Measurements from ENCODE around the gene FABP6. TPM values are rescaled to one million over a fixed set of nuclear protein-coding genes. Genes with fewer than 3 reads are reported as not detected.

Gene FABP6
- polyA plus RNA-seq, 2 of the 4 experiments (the other 2 are of a cell fraction): 0.75 to 0.93 TPM

DNA sequence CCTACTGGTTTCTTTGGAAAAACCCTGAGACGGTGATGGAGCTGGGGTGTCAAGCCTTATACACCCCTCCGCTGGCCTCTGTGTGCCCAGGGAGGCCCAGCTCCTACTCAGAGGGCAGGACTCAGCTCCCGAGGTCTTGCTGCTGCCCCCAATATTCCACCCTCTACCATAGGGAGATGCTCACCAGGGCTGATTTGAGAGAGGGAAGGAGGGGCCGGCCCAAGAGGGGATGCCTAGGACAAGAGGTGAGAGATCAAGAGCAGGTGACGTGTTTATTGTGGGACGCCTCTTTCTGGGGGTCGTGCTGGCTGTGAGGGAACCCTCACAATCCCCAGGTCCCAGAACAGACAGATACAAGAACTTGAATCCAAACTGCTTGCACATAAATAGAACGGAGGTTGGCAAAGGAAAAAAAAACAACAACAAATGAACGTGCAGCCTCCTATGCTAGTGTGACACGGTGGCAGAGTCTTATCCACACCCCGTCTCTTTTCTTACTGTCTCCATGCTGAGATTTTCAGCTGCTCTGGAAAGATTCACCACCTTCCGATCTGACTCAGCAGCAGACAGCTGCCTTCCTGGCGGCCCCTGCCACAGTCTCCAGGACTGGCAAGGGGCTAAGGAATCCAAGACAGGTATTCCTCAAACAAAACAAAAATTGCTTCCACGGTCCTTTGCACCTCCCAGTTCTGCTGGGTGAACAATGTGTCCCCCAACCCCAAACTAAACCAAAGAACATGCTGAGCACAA, 22.3 kb downstream of the FABP6 start:
- ATAC-seq (no peak), FAIRE-seq (no peak)
- WGBS (ENCODE audit: missing lambda C conversion rate): 87% methylated on average over 14 of the region's 14 CpGs

DNA sequence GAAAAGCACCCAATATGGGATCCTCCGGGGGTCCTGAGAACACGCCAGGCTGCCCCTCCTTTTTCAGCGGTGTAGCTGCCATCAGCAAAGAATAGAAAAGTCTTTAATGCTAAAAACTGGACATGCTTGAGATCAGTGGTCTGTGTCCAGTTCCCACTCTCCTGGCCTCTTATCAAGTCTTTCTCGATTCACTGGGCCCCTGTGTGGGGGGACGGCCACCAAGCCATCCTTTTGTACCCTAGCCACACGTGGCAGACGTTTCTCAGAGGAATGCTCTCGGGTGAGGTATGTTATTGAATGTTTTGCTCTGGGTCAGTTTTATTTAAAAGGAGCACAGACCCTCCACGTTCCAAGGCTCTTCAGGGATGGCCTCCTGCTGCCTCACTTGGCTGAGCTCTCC, 23.6 kb downstream of the FABP6 start:
- 93% methylated on average over 9 of the region's 9 CpGs for WGBS (ENCODE audit: missing lambda C conversion rate)
- no peak for FAIRE-seq
- no peak for ATAC-seq

More for the DNA sequence above, 22.3 kb downstream of the FABP6 start:
- no peak overlapping the region for H3K4me2 ChIP-seq
- H3K27ac ChIP-seq: no peak overlapping the region
- CTCF ChIA-PET: interaction anchor here (1.1 to 2.7 kb wide), 2 partner anchors 9 to 94 kb away, joined by 3 to 14 read pairs; no protein-coding TSS in a partner anchor
- TF ChIP-seq, protein P1, sequence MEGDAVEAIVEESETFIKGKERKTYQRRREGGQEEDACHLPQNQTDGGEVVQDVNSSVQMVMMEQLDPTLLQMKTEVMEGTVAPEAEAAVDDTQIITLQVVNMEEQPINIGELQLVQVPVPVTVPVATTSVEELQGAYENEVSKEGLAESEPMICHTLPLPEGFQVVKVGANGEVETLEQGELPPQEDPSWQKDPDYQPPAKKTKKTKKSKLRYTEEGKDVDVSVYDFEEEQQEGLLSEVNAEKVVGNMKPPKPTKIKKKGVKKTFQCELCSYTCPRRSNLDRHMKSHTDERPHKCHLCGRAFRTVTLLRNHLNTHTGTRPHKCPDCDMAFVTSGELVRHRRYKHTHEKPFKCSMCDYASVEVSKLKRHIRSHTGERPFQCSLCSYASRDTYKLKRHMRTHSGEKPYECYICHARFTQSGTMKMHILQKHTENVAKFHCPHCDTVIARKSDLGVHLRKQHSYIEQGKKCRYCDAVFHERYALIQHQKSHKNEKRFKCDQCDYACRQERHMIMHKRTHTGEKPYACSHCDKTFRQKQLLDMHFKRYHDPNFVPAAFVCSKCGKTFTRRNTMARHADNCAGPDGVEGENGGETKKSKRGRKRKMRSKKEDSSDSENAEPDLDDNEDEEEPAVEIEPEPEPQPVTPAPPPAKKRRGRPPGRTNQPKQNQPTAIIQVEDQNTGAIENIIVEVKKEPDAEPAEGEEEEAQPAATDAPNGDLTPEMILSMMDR (IDR thresholded peaks at IDR 0.05): no peak
- TF ChIP-seq HDAC2 (IDR thresholded peaks at IDR 0.05) (no peak), KDM1A (IDR thresholded peaks at IDR 0.05; ENCODE audit: low read depth) (no peak), SMC3 (IDR thresholded peaks at IDR 0.05) (no peak), HEYL (CRISPR knock-in tag; IDR thresholded peaks at IDR 0.05) (no peak), POLR2AphosphoS2 (conservative IDR thresholded peaks at IDR 0.05; ENCODE audit: low read length) (no peak), ZFP36 (IDR thresholded peaks at IDR 0.05; ENCODE audit: borderline replicate concordance, partially characterized antibody) (no peak), CBX2 (IDR thresholded peaks at IDR 0.05; ENCODE audit: borderline replicate concordance, low read depth) (no peak), ZC3H11A (IDR thresholded peaks at IDR 0.05) (no peak), RCOR1 (IDR thresholded peaks at IDR 0.05; ENCODE audit: low read depth, low read length) (no peak), SREBF2 (IDR thresholded peaks at IDR 0.05) (no peak), PHF8 (IDR thresholded peaks at IDR 0.05; ENCODE audit: borderline replicate concordance, low read depth) (no peak)
- no peak overlapping the region for H3K4me3 ChIP-seq
- H3K4me1 ChIP-seq: no peaks in the 10 kb centered on the region
- POLR2A ChIA-PET: no interaction called here
- no peaks in the 10 kb centered on the region for H3K9me3 ChIP-seq
- DNase-seq (ENCODE audit: low read depth in 1 of 2, low spot score in 1 of 2): no peak

DNA sequence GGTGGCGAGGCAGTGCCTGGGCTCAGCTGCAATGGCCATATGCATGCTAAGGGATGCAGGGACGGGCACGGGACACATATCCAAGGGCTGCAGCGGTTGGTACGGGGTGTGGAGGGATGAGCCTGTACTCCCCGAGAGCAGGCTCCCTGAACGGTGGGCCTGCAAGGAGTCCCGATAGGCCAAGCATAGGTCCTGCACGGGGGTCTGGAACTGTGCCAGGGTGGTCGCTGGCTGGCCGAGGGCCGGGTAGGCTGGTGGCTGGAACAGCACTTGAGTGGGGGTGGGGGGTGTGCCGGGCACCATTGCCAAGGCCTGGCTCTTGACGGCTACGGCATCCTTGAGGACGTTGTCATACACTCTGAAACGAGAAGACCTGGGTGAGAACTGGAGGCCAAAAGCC, 24.1 kb downstream of the FABP6 start:
- TF ChIP-seq, protein P2, sequence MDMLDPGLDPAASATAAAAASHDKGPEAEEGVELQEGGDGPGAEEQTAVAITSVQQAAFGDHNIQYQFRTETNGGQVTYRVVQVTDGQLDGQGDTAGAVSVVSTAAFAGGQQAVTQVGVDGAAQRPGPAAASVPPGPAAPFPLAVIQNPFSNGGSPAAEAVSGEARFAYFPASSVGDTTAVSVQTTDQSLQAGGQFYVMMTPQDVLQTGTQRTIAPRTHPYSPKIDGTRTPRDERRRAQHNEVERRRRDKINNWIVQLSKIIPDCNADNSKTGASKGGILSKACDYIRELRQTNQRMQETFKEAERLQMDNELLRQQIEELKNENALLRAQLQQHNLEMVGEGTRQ (IDR thresholded peaks at IDR 0.05): no peak
- TF ChIP-seq, protein P3, sequence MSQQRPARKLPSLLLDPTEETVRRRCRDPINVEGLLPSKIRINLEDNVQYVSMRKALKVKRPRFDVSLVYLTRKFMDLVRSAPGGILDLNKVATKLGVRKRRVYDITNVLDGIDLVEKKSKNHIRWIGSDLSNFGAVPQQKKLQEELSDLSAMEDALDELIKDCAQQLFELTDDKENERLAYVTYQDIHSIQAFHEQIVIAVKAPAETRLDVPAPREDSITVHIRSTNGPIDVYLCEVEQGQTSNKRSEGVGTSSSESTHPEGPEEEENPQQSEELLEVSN (IDR thresholded peaks at IDR 0.05; ENCODE audit: borderline replicate concordance, low read depth): no peak
- TF ChIP-seq KDM1A (IDR thresholded peaks at IDR 0.05; ENCODE audit: low read depth) (no peak), RFX5 (IDR thresholded peaks at IDR 0.05) (no peak), MAZ (IDR thresholded peaks at IDR 0.05; ENCODE audit: borderline replicate concordance, low read depth, low read length) (no peak), RAD21 (conservative IDR thresholded peaks at IDR 0.05 in 1 of 2, IDR thresholded peaks at IDR 0.05 in 1 of 2) (no peak), POLR2A (IDR thresholded peaks at IDR 0.05; ENCODE audit: low read length) (no peak), MYC (IDR thresholded peaks at IDR 0.05; ENCODE audit: borderline replicate concordance, low read length) (no peak), JUN (IDR thresholded peaks at IDR 0.05) (no peak), EP300 (IDR thresholded peaks at IDR 0.05) (no peak), SMC3 (IDR thresholded peaks at IDR 0.05) (no peak), GATA3 (IDR thresholded peaks at IDR 0.05; ENCODE audit: borderline replicate concordance) (no peak)
- TF ChIP-seq, protein P4, sequence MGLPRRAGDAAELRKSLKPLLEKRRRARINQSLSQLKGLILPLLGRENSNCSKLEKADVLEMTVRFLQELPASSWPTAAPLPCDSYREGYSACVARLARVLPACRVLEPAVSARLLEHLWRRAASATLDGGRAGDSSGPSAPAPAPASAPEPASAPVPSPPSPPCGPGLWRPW (IDR thresholded peaks at IDR 0.05): no peak
- TF ChIP-seq, protein P5, sequence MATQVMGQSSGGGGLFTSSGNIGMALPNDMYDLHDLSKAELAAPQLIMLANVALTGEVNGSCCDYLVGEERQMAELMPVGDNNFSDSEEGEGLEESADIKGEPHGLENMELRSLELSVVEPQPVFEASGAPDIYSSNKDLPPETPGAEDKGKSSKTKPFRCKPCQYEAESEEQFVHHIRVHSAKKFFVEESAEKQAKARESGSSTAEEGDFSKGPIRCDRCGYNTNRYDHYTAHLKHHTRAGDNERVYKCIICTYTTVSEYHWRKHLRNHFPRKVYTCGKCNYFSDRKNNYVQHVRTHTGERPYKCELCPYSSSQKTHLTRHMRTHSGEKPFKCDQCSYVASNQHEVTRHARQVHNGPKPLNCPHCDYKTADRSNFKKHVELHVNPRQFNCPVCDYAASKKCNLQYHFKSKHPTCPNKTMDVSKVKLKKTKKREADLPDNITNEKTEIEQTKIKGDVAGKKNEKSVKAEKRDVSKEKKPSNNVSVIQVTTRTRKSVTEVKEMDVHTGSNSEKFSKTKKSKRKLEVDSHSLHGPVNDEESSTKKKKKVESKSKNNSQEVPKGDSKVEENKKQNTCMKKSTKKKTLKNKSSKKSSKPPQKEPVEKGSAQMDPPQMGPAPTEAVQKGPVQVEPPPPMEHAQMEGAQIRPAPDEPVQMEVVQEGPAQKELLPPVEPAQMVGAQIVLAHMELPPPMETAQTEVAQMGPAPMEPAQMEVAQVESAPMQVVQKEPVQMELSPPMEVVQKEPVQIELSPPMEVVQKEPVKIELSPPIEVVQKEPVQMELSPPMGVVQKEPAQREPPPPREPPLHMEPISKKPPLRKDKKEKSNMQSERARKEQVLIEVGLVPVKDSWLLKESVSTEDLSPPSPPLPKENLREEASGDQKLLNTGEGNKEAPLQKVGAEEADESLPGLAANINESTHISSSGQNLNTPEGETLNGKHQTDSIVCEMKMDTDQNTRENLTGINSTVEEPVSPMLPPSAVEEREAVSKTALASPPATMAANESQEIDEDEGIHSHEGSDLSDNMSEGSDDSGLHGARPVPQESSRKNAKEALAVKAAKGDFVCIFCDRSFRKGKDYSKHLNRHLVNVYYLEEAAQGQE (IDR thresholded peaks at IDR 0.05): no peak
- Histone ChIP-seq H3K9me3 (no peaks in the 10 kb centered on the region), H3K4me2 (no peak overlapping the region), H3K4me1 (no peaks in the 10 kb centered on the region), H3K27ac (no peak overlapping the region), H3K4me3 (no peak overlapping the region)
- FAIRE-seq: no peak
- 93% methylated on average over 10 of the region's 17 CpGs for WGBS (ENCODE audit: missing lambda C conversion rate)
- CTCF ChIA-PET: interaction anchor here (1.2 to 5.1 kb wide), 3 partner anchors 9 to 91 kb away, joined by 4 to 16 read pairs (median 8); no protein-coding TSS in a partner anchor
- no peak for DNase-seq (ENCODE audit: low read depth in 1 of 2, low spot score in 1 of 2)
- 0 out of 6 replicates have a peak, but pooled peaks of 1 of the 2 experiments have one; percentile 19 for ATAC-seq
- POLR2A ChIA-PET: no interaction called here

More for the DNA sequence above, 23.6 kb downstream of the FABP6 start:
- ChIA-PET POLR2A (no interaction called here), CTCF (interaction anchor here (1.2 to 5.1 kb wide), 3 partner anchors 9 to 92 kb away, joined by 4 to 16 read pairs (median 8); no protein-coding TSS in a partner anchor)
- H3K9me3 ChIP-seq: no peaks in the 10 kb centered on the region
- H3K4me2 ChIP-seq: no peak overlapping the region
- no peak overlapping the region for H3K27ac ChIP-seq
- no peaks in the 10 kb centered on the region for H3K4me1 ChIP-seq
- no peak overlapping the region for H3K4me3 ChIP-seq
- TF ChIP-seq TFCP2L1 (CRISPR knock-in tag; IDR thresholded peaks at IDR 0.05): no peak
- TF ChIP-seq HOXA7 (CRISPR knock-in tag; IDR thresholded peaks at IDR 0.05): no peak
- TF ChIP-seq PHF8 (IDR thresholded peaks at IDR 0.05; ENCODE audit: borderline replicate concordance, low read depth): no peak
- no peak for TF ChIP-seq RNF2 (IDR thresholded peaks at IDR 0.05; ENCODE audit: borderline replicate concordance, low read depth)
- DNase-seq (ENCODE audit: low read depth in 1 of 2, low spot score in 1 of 2): no peak

Measured in A549 (cell line).